ENCODE data around the gene HOXC10. TPM values are rescaled to one million over a fixed set of nuclear protein-coding genes. Genes with fewer than 3 reads are reported as not detected.

HOXC10 gene
- total RNA-seq, 1 experiment from 2014 or later: not detected

- no peaks in the 10 kb centered on the region for H3K27me3 Mint-ChIP-seq (ENCODE audit: insufficient read depth, unreplicated experiment)
- DNase-seq (ENCODE audit: unreplicated experiment): no peak
- no peak overlapping the region for H3K27ac Mint-ChIP-seq (ENCODE audit: low read depth, unreplicated experiment)
- ChIA-PET CTCF (interaction anchor here (0.7 to 4.5 kb wide), 15 partner anchors 14 to 285 kb away, joined by 3 to 60 read pairs (median 6); partner anchors contain the start of gene HOXC9), POLR2A (interaction anchor here (0.5 to 1.2 kb wide), 5 partner anchors 15 to 216 kb away, joined by 3 read pairs; no protein-coding TSS in a partner anchor)
- BruUV-seq (replicated peaks): no TSS peak
- no peak for TF ChIP-seq CTCF (IDR thresholded peaks at IDR 0.05; ENCODE audit: unreplicated experiment)
- H3K36me3 Mint-ChIP-seq (ENCODE audit: insufficient read depth, unreplicated experiment): no peaks in the 10 kb centered on the region
- H3K4me3 Mint-ChIP-seq (ENCODE audit: unreplicated experiment): no peak overlapping the region
- H3K4me1 Mint-ChIP-seq (ENCODE audit: insufficient read depth, unreplicated experiment): peaks cover 24% of the 10 kb centered on the region
- intact Hi-C loops (cut with micrococcal nuclease): loop anchor here (5.0 to 10.0 kb wide), 2 partner anchors 192 to 285 kb away; no protein-coding TSS in a partner anchor
- no peaks in the 10 kb centered on the region for H3K9me3 Mint-ChIP-seq (ENCODE audit: unreplicated experiment)
Measured at GRCh38 chr12:53986686-53987483, 1.9 kb downstream of the HOXC10 start.

- Mint-ChIP-seq H3K27me3 (ENCODE audit: insufficient read depth, unreplicated experiment) (no peaks in the 10 kb centered on the region), H3K36me3 (ENCODE audit: insufficient read depth, unreplicated experiment) (no peaks in the 10 kb centered on the region), H3K27ac (ENCODE audit: low read depth, unreplicated experiment) (no peak overlapping the region), H3K4me3 (ENCODE audit: unreplicated experiment) (no peak overlapping the region), H3K9me3 (ENCODE audit: unreplicated experiment) (no peaks in the 10 kb centered on the region), H3K4me1 (ENCODE audit: insufficient read depth, unreplicated experiment) (peaks cover 24% of the 10 kb centered on the region)
- ChIA-PET CTCF (interaction anchor here (0.5 to 4.5 kb wide), 29 partner anchors 11 to 417 kb away, joined by 3 to 60 read pairs (median 4); partner anchors contain the start of gene HOXC9), POLR2A (interaction anchor here (0.7 to 1.6 kb wide), 4 partner anchors 49 to 219 kb away, joined by 3 to 5 read pairs (median 4); partner anchors contain the start of gene HOXC13)
- TF ChIP-seq CTCF (IDR thresholded peaks at IDR 0.05; ENCODE audit: unreplicated experiment): no peak
- no TSS peak for BruUV-seq (replicated peaks)
- no peak for DNase-seq (ENCODE audit: unreplicated experiment)
- intact Hi-C loops (cut with micrococcal nuclease): loop anchor here (5.0 to 10.0 kb wide), 2 partner anchors 193 to 286 kb away; no protein-coding TSS in a partner anchor
Measured at GRCh38 chr12:53987787-53988230, 2.9 kb downstream of the HOXC10 start.

GRCh38 chr12:53988541-53989226, 3.7 kb downstream of the HOXC10 start:
- peak overlapping the region; percentile 64 for H3K27ac Mint-ChIP-seq (ENCODE audit: low read depth, unreplicated experiment)
- no TSS peak for BruUV-seq (replicated peaks)
- H3K4me3 Mint-ChIP-seq (ENCODE audit: unreplicated experiment): peak overlapping the region; percentile 70
- ChIA-PET CTCF (interaction anchor here (0.5 to 4.5 kb wide), 32 partner anchors 10 to 418 kb away, joined by 3 to 60 read pairs (median 4); partner anchors contain the start of genes HOXC11 and HOXC9), POLR2A (interaction anchor here (0.9 to 1.6 kb wide), 3 partner anchors 17 to 220 kb away, joined by 3 to 5 read pairs (median 4); partner anchors contain the start of gene HOXC13)
- H3K4me1 Mint-ChIP-seq (ENCODE audit: insufficient read depth, unreplicated experiment): peaks cover 24% of the 10 kb centered on the region
- H3K27me3 Mint-ChIP-seq (ENCODE audit: insufficient read depth, unreplicated experiment): peaks cover 4% of the 10 kb centered on the region
- no peak for TF ChIP-seq CTCF (IDR thresholded peaks at IDR 0.05; ENCODE audit: unreplicated experiment)
- DNase-seq (ENCODE audit: unreplicated experiment): no peak
- intact Hi-C loops (cut with micrococcal nuclease): loop anchor here (1.0 to 10.0 kb wide), 3 partner anchors 194 to 286 kb away; no protein-coding TSS in a partner anchor
- H3K36me3 Mint-ChIP-seq (ENCODE audit: insufficient read depth, unreplicated experiment): no peaks in the 10 kb centered on the region
- no peaks in the 10 kb centered on the region for H3K9me3 Mint-ChIP-seq (ENCODE audit: unreplicated experiment)

Measured in MCF 10A (cell line).